RCC 7860 (cell line): ENCODE data around the gene CEP78.

Source experiments
- DNase-seq: peaks from one replicate; pipeline ENCODE4 v3.0.0-alpha.2; 2015; ENCODE audit warnings: low spot score
- FAIRE-seq: peaks from 2 replicates; lab custom pipeline; 2012; peaks lifted over from hg19 to GRCh38; lab: Jason Lieb, UNC

CEP78 gene

DNA sequence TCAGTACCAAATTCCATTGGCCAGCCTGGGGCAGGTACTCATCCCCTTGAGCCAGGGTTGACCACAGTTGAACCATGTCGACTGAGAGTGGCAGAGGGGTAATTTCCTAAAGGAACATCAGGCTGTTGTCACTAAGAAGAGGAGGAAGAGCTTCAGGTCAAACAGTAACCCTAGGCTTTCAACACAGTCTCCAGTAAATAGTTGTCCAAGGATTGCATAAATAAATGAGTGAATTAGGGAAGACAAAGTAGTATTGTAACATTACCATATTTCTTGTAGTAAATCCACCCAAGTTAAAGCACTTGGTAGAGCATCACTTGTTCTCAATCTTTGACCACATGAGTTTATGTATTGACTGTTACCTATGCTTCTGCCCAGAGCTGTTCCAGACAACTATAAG, 68.5 kb downstream of the CEP78 start:
- FAIRE-seq (no peak), DNase-seq (no peak)

DNA sequence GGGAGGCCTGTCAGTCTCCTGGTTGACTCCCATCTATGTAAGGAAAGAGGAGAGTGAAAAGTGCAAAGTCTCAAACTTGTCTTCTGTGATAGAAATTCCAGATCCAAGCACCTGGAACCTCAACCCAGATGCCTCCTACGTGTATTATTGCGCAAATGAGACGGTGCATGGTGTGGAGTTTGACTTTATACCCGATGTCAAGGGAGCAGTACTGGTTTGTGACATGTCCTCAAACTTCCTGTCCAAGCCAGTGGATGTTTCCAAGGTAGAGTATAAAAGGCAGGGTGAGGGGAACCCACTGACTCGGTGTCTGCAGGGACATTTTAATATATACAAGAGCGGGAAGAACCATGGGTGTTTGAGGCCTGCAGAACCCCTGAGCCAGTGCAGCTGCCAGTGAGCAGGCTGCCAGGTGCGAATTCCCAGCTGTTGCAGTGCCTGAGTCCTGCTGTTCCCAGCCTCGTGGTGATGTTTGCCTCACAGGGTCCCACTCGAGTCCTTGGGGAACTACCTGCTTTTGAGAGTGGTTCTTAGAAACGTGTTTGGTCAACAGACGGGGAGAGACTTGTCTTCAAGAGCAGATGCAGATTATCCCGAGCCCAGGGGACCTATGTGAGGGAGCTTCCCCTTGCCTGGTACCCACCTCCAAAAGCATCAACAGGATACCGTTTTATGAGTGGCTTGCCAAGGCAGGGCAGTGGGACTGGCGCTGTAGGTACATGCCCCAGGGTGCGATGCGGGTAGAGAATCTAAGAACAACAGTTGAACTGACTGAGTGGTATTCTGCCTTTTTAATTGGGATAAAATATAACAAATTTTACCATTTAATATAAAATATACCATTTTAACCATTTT, 70.6 kb downstream of the CEP78 start:
- DNase-seq (no peak), FAIRE-seq (no peak)

DNA sequence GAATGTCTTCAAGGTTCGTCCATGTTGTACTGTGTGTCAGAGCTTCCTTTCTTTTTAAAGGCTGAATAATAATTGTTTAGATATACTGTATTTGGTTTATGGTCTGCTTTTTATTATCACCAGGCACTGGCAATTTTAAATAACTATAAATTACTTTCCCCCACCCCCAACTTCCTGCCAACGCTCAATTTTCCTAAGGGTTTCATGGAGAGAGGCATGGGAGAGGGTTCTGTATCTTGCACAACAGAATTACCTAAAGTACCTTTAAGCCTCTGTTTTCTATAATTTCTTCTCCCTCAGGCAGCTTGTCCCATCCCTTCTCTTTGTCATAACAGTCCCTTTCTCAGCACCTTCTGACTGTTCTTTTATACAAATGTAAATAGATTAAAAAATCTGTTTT, 71.5 kb downstream of the CEP78 start:
- FAIRE-seq (no peak), DNase-seq (no peak)

DNA sequence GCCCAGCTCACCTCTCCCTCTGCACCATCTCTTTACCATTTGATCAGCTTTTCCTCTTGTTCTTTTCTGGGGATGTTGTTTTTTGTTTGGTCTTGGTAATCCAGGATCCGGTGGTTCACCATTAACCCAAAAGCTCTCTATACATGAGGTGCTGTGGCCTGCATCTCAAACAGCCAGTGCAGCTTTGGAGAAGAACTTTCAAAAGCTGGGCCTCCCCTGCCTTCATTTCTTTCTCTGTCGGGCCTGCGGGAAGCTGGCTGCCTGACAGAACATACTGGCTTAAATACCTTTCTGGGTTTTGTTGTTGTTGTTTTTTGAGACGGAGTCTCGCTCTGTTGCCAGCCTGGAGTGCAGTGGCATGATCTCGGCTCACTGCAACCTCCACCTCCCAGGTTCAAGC, 73.2 kb downstream of the CEP78 start:
- FAIRE-seq: no peak
- DNase-seq: no peak

DNA sequence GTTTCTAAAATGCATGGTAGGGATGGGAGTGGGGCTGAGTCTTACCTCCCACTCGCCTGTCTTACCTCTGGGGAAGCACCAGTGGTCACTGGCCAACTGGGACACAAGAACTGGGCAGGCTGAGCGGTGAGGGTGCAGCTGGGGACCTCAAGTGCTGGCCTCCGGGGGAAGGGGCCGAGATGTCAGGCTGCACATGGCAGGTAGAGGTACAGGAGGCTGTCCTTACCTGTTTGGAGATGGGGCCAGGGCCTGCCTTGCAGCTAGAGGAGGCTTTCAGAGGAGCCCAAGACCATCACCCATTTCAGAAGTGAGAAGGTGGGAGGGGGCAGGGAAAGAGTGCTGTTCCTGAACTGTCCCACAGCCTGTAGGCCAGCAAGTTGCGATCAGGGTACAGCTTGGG, 75.2 kb downstream of the CEP78 start:
- no peak for FAIRE-seq
- no peak for DNase-seq

DNA sequence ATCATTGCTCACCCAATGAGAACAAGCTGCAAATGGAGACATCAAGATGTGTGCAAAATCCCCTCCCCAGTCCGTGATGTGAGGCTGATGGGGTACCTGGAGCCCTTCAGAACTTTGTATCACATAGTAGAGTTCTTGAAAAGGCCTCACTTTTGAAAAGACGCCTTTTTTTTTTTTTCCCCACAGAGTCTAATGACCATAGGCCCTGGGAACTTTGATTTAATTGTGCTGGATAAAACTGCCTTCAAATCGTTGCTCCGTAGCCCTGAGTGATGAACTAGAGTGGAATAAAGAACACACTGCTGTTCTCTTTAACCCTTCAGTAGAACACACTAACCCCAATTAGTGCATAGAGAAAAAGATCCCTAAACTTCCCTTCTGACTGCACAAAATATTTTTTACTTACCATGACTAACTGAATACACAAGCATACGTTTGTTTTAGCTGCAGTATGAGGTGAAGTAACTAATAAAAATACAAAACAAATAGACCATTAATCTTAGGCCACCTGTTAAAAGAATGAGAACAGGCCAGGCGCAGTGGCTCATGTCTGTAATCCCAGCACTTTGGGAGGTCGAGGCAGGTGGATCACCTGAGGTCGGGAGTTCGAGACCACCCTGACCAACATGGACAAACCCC, 76.1 kb downstream of the CEP78 start:
- DNase-seq (no peak), FAIRE-seq (no peak)

DNA sequence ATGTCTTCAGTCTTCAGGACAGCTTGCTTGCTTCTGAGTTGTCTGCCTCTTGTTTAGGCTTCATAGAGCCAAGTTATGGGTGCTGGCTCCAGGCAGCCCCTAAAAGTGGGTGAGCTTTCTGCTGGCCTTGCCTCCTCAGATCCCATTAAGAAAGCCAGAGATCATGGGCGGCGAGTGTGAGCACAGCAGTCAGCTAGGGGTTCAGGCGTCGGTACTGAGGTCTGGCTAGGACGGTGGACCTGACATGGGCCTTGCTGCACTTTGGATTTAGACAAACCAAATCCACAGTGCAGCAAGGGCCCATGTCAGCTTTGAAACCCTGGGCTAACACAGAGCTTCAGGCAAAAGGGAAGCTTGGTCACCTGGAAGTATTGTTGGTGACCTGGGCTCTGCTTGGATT, 78.7 kb downstream of the CEP78 start:
- FAIRE-seq (no peak), DNase-seq (no peak)

DNA sequence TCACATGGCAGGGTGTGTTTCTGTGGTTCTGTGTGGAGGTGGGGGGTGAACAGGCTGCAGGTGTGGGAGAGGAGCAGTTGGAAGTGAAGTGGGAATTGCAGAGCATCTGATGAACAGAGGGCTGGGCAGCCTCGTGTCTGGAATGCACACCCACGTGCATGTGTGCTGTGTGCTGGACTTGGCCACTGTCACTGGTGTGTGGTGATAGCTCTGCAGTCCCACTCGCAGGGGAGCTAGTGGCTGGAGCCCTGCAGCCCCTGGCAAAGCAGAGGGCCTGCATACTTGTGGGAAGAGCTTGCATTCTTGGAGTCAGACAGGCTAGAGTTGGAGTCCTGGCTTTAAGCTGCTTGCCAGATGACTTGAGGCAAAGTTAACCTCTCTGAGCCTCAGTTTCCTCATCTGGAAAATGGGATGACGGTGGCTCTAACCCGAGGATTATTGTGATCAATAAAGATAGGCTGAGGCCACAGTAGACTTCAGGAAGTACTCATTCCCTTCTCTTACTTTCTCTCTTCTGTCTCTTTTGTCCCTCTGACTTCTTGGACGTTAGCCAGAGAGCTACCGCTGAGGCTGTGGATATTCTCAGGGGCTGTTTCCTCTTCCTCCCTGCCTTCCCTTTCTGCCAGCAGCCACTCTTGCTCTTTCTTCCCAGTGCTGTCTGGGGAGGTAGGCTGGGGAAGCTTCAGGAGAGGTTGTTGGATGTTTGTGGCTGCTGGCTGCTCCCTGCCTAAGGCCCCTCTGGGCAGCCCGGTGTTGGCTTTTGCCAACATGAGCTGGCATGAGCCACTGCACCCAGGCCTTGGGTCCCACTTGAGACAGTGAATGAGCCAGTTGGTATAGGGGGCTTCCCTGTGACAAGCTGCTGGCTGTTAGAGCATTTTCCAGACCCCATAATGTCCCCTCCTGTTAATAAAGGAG, 79.3 kb downstream of the CEP78 start:
- no peak for DNase-seq
- no peak for FAIRE-seq

DNA sequence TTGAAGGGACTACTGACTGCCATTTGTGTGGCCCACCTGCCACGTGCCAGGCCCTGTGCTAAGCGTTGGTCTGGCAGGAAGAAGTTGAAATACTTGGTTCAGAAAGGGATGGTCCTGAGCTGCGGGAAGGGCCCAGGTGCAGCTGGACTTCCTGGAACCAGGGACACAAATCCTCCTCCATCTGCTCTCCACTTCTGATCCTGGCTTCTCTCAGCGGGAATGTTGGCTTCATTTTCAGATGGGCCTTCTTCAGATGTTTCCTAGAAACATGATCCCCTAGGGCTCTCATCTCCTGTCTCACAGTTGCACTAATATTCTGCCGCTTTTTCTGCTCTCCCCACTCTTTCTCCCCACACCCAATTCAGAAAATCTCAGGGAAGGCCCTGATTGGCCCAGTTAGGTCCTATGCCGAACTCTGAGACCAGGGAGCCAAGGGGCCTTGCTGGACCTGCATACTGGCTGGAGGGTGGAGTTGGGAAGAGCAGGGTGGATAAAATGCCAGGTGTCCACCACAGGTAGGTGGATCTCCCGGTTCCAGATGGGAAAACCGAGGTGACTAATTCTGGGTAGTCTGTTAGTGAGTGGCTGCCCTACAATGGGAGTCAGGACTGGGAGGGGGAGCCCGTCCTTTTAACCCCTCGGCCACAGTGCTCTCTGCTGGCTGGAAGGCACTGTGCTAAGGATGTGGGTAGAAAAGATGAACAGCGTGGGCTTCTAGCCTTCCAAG, 80.5 kb downstream of the CEP78 start:
- no peak for FAIRE-seq
- DNase-seq: no peak

DNA sequence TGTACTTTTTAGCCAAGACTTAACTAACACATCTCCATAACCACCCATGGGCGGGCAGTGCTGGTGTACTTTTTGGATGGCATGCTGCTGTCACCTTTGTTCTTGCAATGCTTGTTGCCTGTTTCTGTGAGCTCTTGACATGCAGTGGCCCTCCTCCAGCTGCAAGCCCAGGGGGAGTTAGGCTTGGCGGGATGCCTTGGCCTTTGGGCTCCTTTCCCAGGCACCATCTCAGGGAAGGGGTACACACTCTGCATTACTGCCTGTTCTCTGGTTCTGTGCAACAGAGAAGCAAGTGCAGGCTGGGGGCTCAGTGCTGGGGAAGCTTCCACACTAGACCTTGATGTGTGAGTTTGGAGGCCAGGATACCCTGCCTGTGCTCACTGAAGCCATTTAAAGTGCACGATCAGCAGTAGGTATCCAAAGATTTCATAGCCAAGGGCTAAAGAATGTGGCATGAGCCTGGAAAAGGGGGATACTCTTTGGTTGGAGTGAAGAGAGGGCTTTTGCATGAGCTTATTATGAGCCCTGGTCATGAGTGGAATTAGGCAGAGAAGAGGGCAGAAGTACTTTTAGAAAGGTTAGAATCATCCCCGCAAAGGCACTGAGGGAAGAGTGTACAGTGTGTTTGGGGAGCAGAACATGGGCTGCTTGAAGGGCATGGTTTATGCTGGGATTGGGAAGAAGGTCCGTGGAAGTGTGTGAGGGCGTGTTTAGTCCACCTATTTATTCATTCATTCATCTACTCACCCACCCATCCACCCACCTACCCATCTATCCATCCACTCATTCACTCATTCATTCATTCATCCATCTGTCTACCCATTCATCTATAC, 83.5 kb downstream of the CEP78 start:
- DNase-seq (no peak), FAIRE-seq (no peak)

DNA sequence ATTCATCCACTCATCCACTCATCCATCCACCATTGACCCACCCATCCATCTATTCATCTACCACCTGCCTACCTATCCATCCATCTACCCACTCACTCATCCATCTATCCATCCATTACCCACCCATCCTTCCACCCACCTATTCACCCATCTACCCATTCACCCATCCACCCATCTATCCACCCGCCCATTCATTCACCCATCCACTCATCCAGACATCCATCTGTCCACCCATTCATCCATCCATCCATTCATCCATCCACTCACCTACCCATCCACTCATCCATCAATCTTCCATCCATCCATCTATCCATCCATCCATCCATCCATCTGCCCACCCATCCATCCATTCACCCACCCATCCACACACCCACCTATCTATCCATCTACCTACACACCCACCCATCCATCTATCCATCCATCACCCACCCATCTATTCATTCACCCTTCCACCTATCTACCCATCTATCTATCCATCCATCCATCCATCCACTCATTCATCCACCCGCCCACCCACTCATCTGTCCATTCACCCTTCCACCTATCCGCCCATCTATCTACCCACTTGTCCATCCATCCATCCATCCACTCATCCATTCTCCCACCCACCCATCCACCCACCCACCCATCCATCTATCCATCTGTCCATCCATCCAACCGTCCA, 84.3 kb downstream of the CEP78 start:
- FAIRE-seq: no peak
- no peak for DNase-seq

DNA sequence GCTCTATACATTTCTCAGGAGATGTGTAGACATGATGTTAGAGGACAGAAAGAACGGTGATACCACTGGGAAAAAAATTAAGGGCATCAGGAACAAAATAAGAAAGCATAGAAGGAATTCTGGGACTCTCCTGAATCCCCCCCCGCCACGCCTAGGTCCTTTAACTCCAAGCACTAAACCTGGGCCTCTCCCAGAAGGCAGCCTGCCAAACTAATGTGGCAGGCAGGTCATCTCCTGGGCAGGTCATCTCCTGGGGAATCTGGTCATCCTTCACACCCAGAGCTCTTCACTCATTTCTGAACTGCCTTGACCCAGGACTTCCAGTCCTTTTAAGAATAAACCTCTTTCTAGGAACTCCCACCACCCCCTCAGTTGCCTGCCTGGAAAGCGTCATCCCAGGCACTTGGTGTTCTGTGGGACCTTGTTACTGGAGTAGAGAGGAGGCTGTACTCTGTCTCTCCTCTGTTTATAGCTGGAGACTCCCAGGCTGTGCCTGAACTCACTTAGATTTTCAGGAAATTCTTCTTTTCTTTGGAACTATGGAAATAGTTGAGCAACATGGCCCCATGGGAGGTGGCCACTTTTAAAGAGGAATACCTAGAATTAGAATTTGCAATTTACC, 85.1 kb downstream of the CEP78 start:
- FAIRE-seq (no peak), DNase-seq (no peak)

DNA sequence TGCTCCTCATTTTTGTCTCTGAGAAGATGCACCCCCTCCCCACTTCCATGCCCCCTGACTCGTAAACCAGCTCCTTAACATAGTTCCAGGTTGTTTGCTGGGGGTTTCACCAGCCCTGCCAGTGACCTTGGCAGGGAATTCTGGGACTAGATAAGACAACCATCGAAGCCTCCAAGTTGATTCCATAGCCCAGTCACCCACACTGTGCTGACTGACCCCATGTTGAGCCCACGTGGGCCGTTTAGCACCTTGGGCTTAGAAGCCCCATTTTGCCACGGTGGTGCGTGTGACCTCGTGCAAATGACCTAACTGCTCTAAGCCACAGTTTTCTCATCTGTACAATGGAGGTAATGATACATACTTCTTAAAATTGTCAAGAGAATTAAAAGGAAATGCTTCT, 85.6 kb downstream of the CEP78 start:
- FAIRE-seq (no peak), DNase-seq (no peak)

DNA sequence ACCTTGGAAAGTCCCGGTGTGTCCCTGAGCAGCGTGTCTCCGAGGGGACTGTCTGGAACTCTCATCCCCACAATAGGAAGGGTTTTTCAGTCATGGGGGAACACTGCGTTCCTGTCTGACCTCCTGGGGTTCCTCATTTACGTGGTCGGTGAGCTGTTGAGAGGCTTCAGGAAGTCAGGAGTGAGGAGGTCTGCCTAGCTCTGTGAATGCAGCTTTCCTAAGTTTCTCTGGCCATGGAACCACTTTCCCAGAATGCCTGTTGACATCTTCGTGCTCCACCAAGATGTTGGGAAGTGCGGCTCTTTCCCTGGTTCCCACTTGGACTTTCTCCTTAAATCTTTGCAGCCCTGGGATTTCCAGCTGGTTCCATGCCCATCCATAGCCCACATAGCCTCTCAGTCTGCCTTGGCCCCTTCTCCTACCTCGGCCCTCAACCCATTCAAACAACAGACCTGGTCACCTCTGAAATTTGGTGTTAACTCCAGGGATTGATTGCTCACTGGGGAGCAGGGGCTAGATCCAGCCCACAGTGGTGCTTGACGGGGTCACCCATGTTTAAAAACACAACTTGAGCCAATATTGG, 88.3 kb downstream of the CEP78 start:
- no peak for DNase-seq
- FAIRE-seq: no peak

DNA sequence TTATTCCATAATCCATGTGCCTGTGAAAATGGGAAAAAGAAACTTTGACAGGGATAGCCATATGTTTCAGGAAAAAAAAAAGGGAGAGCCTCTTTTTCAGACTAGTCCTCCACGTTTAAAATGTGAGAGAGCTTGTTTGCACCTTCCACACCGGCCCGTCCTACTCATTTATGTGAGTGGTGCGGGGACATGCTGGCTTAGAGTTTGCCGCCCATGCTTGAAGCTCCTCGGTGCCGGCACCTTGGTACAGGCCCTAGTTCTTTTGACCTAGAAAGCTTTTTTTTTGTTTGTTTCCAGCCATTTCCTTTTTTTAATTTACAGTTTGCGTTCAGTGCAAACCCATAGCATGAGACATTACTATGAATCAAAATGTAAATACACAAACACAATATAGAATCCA, 88.8 kb downstream of the CEP78 start:
- FAIRE-seq (no peak), DNase-seq (no peak)

DNA sequence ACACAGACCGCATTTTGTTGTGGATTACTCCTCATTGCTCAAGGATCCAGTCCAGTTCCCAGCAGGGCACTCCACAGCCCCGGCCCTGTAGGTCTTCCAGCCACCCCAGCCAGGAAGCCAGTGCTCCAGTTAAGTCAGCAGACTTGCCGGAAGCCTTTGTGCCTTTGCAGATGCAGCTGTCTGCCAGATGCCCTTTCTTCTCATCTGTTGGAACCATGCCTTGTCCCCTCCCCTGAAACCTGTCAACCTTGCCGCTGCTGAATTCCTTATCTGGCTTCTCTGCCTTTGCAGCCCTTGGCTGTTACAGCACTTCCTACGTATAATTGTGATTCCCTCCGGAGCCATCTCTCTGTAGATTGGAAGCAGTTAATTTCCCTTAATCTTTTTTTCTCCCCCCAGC, 89.5 kb downstream of the CEP78 start:
- DNase-seq (no peak), FAIRE-seq (no peak)

DNA sequence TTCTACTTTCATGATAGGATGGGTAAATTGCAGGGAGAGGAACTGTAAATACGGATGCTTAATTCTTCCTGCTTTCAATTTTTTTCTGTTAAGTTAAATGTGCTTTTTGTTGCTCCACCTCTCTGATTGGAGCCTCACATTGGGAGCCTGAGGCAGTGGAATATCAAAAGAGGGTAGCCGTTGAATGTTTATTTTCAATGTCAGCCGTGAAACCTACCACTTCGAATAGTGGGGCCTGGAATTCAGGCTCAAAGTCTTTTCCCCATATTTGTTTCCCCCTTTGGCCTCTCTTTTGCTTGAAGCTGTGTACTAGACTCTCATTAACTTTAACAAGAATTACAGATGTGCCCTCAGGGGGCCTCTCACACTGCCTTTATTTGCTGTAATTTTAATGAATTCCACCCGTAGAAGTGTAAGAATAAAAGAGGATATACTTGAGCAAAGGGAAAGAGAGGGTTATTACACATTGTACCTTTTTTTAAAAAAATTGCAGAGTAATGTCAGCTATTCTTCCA, 90.0 kb downstream of the CEP78 start:
- FAIRE-seq (no peak), DNase-seq (no peak)

DNA sequence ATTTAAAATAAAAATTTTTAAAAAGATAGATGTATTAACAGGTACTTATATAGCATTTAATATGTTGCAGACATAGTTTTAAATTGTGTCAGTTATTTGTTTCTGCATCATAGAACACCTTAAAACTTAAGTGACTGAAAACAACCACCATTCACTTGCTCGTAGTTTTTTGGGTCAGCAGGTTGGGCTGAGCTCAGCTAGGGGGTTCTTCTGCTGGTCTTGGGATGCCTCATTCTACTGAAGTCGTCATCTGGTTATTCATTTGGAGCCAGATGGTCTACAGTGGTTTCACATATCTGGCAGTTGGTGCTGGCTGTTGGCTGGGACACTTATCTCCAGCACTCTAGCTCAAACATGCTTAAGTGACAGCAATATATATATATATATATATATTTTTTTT, 90.7 kb downstream of the CEP78 start:
- no peak for DNase-seq
- no peak for FAIRE-seq
